ENCODE results near the gene AXL.

AXL gene

GRCh38 chr19:41234512-41235168 is 15.6 kb downstream of the AXL start:
- peaks cover 0 to 61% (median 29%) of the 10 kb centered on the region in 5 donors for H3K36me3 ChIP-seq (ENCODE audit: control insufficient read depth in 5 of 5, insufficient read depth in 5 of 5, low read length in 5 of 5)
- peaks cover 0 to 16% (median 2%) of the 10 kb centered on the region in 5 donors for H3K4me1 ChIP-seq (ENCODE audit: control insufficient read depth in 5 of 5, insufficient read depth in 5 of 5, low read length in 5 of 5)
- H3K27me3 ChIP-seq (ENCODE audit: control insufficient read depth in 5 of 5, insufficient read depth in 4 of 5, low read length in 5 of 5) = peaks cover 0 to 16% (median 0%) of the 10 kb centered on the region in 5 donors
- H3K9ac ChIP-seq (ENCODE audit: low read length in 5 of 5) = no peak overlapping the region
- H3K27ac ChIP-seq (ENCODE audit: low read depth, low read length) = no peak overlapping the region
- H3K4me3 ChIP-seq (ENCODE audit: low read depth in 1 of 5, low read length in 5 of 5) = no peak overlapping the region
- H3K9me3 ChIP-seq (ENCODE audit: control insufficient read depth in 5 of 5, low read length in 5 of 5) = no peaks in the 10 kb centered on the region

GRCh38 chr19:41235480-41235879 is 16.5 kb downstream of the AXL start:
- H3K4me3 ChIP-seq (ENCODE audit: low read depth in 1 of 5, low read length in 5 of 5) = no peak overlapping the region
- H3K27ac ChIP-seq (ENCODE audit: low read depth, low read length) = no peak overlapping the region
- peaks cover 0 to 16% (median 2%) of the 10 kb centered on the region in 5 donors for H3K4me1 ChIP-seq (ENCODE audit: control insufficient read depth in 5 of 5, insufficient read depth in 5 of 5, low read length in 5 of 5)
- no peaks in the 10 kb centered on the region for H3K9me3 ChIP-seq (ENCODE audit: control insufficient read depth in 5 of 5, low read length in 5 of 5)
- H3K36me3 ChIP-seq (ENCODE audit: control insufficient read depth in 5 of 5, insufficient read depth in 5 of 5, low read length in 5 of 5) = peaks cover under 1 to 66% (median 37%) of the 10 kb centered on the region in 5 donors
- no peak overlapping the region for H3K9ac ChIP-seq (ENCODE audit: low read length in 5 of 5)
- peaks cover 0 to 8% (median 0%) of the 10 kb centered on the region in 5 donors for H3K27me3 ChIP-seq (ENCODE audit: control insufficient read depth in 5 of 5, insufficient read depth in 4 of 5, low read length in 5 of 5)

- Histone ChIP-seq H3K9ac (ENCODE audit: low read length in 5 of 5) (no peak overlapping the region), H3K36me3 (ENCODE audit: control insufficient read depth in 5 of 5, insufficient read depth in 5 of 5, low read length in 5 of 5) (peaks cover 4 to 68% (median 56%) of the 10 kb centered on the region in 5 donors), H3K4me3 (ENCODE audit: low read depth in 1 of 5, low read length in 5 of 5) (no peak overlapping the region), H3K4me1 (ENCODE audit: control insufficient read depth in 5 of 5, insufficient read depth in 5 of 5, low read length in 5 of 5) (peaks cover 0 to 9% (median 2%) of the 10 kb centered on the region in 5 donors), H3K9me3 (ENCODE audit: control insufficient read depth in 5 of 5, low read length in 5 of 5) (no peaks in the 10 kb centered on the region), H3K27me3 (ENCODE audit: control insufficient read depth in 5 of 5, insufficient read depth in 4 of 5, low read length in 5 of 5) (no peaks in the 10 kb centered on the region), H3K27ac (ENCODE audit: low read depth, low read length) (no peak overlapping the region)
Measured at GRCh38 chr19:41238244-41238643, 19.2 kb downstream of the AXL start.

GRCh38 chr19:41239363-41239762 is 20.3 kb downstream of the AXL start:
- H3K36me3 ChIP-seq (ENCODE audit: control insufficient read depth in 5 of 5, insufficient read depth in 5 of 5, low read length in 5 of 5) = peaks cover 4 to 72% (median 55%) of the 10 kb centered on the region in 5 donors
- H3K4me1 ChIP-seq (ENCODE audit: control insufficient read depth in 5 of 5, insufficient read depth in 5 of 5, low read length in 5 of 5) = peaks cover 0 to 8% (median 0%) of the 10 kb centered on the region in 5 donors
- no peak overlapping the region for H3K27ac ChIP-seq (ENCODE audit: low read depth, low read length)
- no peak overlapping the region for H3K4me3 ChIP-seq (ENCODE audit: low read depth in 1 of 5, low read length in 5 of 5)
- H3K9me3 ChIP-seq (ENCODE audit: control insufficient read depth in 5 of 5, low read length in 5 of 5) = no peaks in the 10 kb centered on the region
- H3K9ac ChIP-seq (ENCODE audit: low read length in 5 of 5) = no peak overlapping the region
- H3K27me3 ChIP-seq (ENCODE audit: control insufficient read depth in 5 of 5, insufficient read depth in 4 of 5, low read length in 5 of 5) = no peaks in the 10 kb centered on the region

GRCh38 chr19:41239961-41240574 is 21.0 kb downstream of the AXL start:
- Histone ChIP-seq H3K4me1 (ENCODE audit: control insufficient read depth in 5 of 5, insufficient read depth in 5 of 5, low read length in 5 of 5) (peaks cover 0 to 8% (median 0%) of the 10 kb centered on the region in 5 donors), H3K9me3 (ENCODE audit: control insufficient read depth in 5 of 5, low read length in 5 of 5) (no peaks in the 10 kb centered on the region), H3K27me3 (ENCODE audit: control insufficient read depth in 5 of 5, insufficient read depth in 4 of 5, low read length in 5 of 5) (no peaks in the 10 kb centered on the region), H3K36me3 (ENCODE audit: control insufficient read depth in 5 of 5, insufficient read depth in 5 of 5, low read length in 5 of 5) (peaks cover 4 to 75% (median 55%) of the 10 kb centered on the region in 5 donors), H3K9ac (ENCODE audit: low read length in 5 of 5) (no peak overlapping the region), H3K4me3 (ENCODE audit: low read depth in 1 of 5, low read length in 5 of 5) (no peak overlapping the region), H3K27ac (ENCODE audit: low read depth, low read length) (no peak overlapping the region)

- no peaks in the 10 kb centered on the region for H3K9me3 ChIP-seq (ENCODE audit: control insufficient read depth in 5 of 5, low read length in 5 of 5)
- peaks cover 4 to 80% (median 53%) of the 10 kb centered on the region in 5 donors for H3K36me3 ChIP-seq (ENCODE audit: control insufficient read depth in 5 of 5, insufficient read depth in 5 of 5, low read length in 5 of 5)
- no peaks in the 10 kb centered on the region for H3K27me3 ChIP-seq (ENCODE audit: control insufficient read depth in 5 of 5, insufficient read depth in 4 of 5, low read length in 5 of 5)
- H3K4me3 ChIP-seq (ENCODE audit: low read depth in 1 of 5, low read length in 5 of 5) = no peak overlapping the region
- no peak overlapping the region for H3K9ac ChIP-seq (ENCODE audit: low read length in 5 of 5)
- H3K27ac ChIP-seq (ENCODE audit: low read depth, low read length) = no peak overlapping the region
- H3K4me1 ChIP-seq (ENCODE audit: control insufficient read depth in 5 of 5, insufficient read depth in 5 of 5, low read length in 5 of 5) = peaks cover 0 to 8% (median 0%) of the 10 kb centered on the region in 5 donors
Measured at GRCh38 chr19:41241859-41242258, 22.8 kb downstream of the AXL start.

GRCh38 chr19:41244117-41244516 is 25.1 kb downstream of the AXL start:
- H3K27ac ChIP-seq (ENCODE audit: low read depth, low read length) = no peak overlapping the region
- H3K36me3 ChIP-seq (ENCODE audit: control insufficient read depth in 5 of 5, insufficient read depth in 5 of 5, low read length in 5 of 5) = peaks cover 4 to 75% (median 48%) of the 10 kb centered on the region in 5 donors
- no peaks in the 10 kb centered on the region for H3K9me3 ChIP-seq (ENCODE audit: control insufficient read depth in 5 of 5, low read length in 5 of 5)

GRCh38 chr19:41245843-41246242 is 26.8 kb downstream of the AXL start:
- Histone ChIP-seq H3K9me3 (ENCODE audit: control insufficient read depth in 5 of 5, low read length in 5 of 5) (no peaks in the 10 kb centered on the region), H3K27ac (ENCODE audit: low read depth, low read length) (no peak overlapping the region), H3K4me1 (ENCODE audit: control insufficient read depth in 5 of 5, insufficient read depth in 5 of 5, low read length in 5 of 5) (no peaks in the 10 kb centered on the region), H3K4me3 (ENCODE audit: low read depth in 1 of 5, low read length in 5 of 5) (no peak overlapping the region), H3K36me3 (ENCODE audit: control insufficient read depth in 5 of 5, insufficient read depth in 5 of 5, low read length in 5 of 5) (peaks cover under 1 to 75% (median 47%) of the 10 kb centered on the region in 5 donors), H3K27me3 (ENCODE audit: control insufficient read depth in 5 of 5, insufficient read depth in 4 of 5, low read length in 5 of 5) (no peaks in the 10 kb centered on the region), H3K9ac (ENCODE audit: low read length in 5 of 5) (no peak overlapping the region)

More at GRCh38 chr19:41244117-41244516, 25.1 kb downstream of the AXL start:
- Histone ChIP-seq H3K27me3 (ENCODE audit: control insufficient read depth in 5 of 5, insufficient read depth in 4 of 5, low read length in 5 of 5) (no peaks in the 10 kb centered on the region), H3K4me3 (ENCODE audit: low read depth in 1 of 5, low read length in 5 of 5) (no peak overlapping the region), H3K4me1 (ENCODE audit: control insufficient read depth in 5 of 5, insufficient read depth in 5 of 5, low read length in 5 of 5) (no peaks in the 10 kb centered on the region), H3K9ac (ENCODE audit: low read length in 5 of 5) (no peak overlapping the region)

GRCh38 chr19:41248895-41249294 is 29.9 kb downstream of the AXL start:
- H3K27me3 ChIP-seq (ENCODE audit: control insufficient read depth in 5 of 5, insufficient read depth in 4 of 5, low read length in 5 of 5) = peaks cover 0 to 2% (median 0%) of the 10 kb centered on the region in 5 donors
- no peak overlapping the region for H3K9ac ChIP-seq (ENCODE audit: low read length in 5 of 5)
- H3K9me3 ChIP-seq (ENCODE audit: control insufficient read depth in 5 of 5, low read length in 5 of 5) = no peaks in the 10 kb centered on the region
- H3K4me1 ChIP-seq (ENCODE audit: control insufficient read depth in 5 of 5, insufficient read depth in 5 of 5, low read length in 5 of 5) = peaks cover 0 to 7% (median 5%) of the 10 kb centered on the region in 5 donors
- H3K36me3 ChIP-seq (ENCODE audit: control insufficient read depth in 5 of 5, insufficient read depth in 5 of 5, low read length in 5 of 5) = peaks cover 0 to 71% (median 44%) of the 10 kb centered on the region in 5 donors
- no peak overlapping the region for H3K27ac ChIP-seq (ENCODE audit: low read depth, low read length)
- H3K4me3 ChIP-seq (ENCODE audit: low read depth in 1 of 5, low read length in 5 of 5) = no peak overlapping the region

- no peak overlapping the region for H3K9ac ChIP-seq (ENCODE audit: low read length in 5 of 5)
- no peak overlapping the region for H3K27ac ChIP-seq (ENCODE audit: low read depth, low read length)
- no peaks in the 10 kb centered on the region for H3K9me3 ChIP-seq (ENCODE audit: control insufficient read depth in 5 of 5, low read length in 5 of 5)
- H3K4me3 ChIP-seq (ENCODE audit: low read depth in 1 of 5, low read length in 5 of 5) = no peak overlapping the region
- H3K27me3 ChIP-seq (ENCODE audit: control insufficient read depth in 5 of 5, insufficient read depth in 4 of 5, low read length in 5 of 5) = peaks cover 0 to 2% (median 0%) of the 10 kb centered on the region in 5 donors
- peaks cover 0 to 68% (median 47%) of the 10 kb centered on the region in 5 donors for H3K36me3 ChIP-seq (ENCODE audit: control insufficient read depth in 5 of 5, insufficient read depth in 5 of 5, low read length in 5 of 5)
- peaks cover 0 to 7% (median 5%) of the 10 kb centered on the region in 5 donors for H3K4me1 ChIP-seq (ENCODE audit: control insufficient read depth in 5 of 5, insufficient read depth in 5 of 5, low read length in 5 of 5)
Measured at GRCh38 chr19:41249707-41250423, 30.8 kb downstream of the AXL start.
